Uterus (tissue), 2 donors: ENCODE measurements around the gene PDE8A.

Experiments
- CTCF ChIP-seq, 4 experiments: fragments of 200-600 bp in 2 of 4; fragments of 450-650 bp in 2 of 4; sonication (generic) in 2 of 4; IDR thresholded peaks; one replicate each; pipeline ENCODE4 v1.5.1; 2016 to 2019; ENCODE audit warnings: antibody characterized with exemption in 4 of 4, mild to moderate bottlenecking in 2 of 4, moderate library complexity in 1 of 4
- POLR2A ChIP-seq, 2 donors: fragments of 450-650 bp; IDR thresholded peaks; one replicate each; pipeline ENCODE4 v1.6.1; 2016; ENCODE audit warnings: antibody characterized with exemption in 2 of 2, mild to moderate bottlenecking in 1 of 2, moderate library complexity in 1 of 2

DNA sequence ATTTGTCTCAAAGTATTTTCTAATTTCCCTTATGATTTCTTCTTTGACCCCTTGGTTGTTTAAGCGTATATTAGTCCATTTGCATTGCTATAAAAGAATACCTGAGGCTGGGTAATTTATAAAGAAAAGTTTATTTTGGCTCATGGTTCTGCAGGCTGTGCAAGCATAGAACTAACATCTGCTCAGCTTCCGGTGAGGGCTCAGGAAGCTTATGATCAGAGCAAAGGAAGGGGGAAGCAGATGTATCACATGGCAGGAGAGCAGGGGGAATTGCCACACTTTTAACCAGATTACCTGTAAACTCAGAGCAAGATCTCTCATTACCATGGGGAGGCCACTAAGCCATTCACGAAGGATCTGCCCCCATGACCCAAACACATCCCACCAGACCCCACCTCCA, 148.2 kb downstream of the PDE8A start:
- no peak for TF ChIP-seq POLR2A (IDR thresholded peaks at IDR 0.05)
- TF ChIP-seq CTCF (IDR thresholded peaks at IDR 0.05): no peak
